Ammon's horn (tissue), 1 donor: ENCODE measurements around the gene H2BK1.

ENCODE experiments used
- DNase-seq: peaks from one replicate; pipeline ENCODE4 v3.0.0-alpha.2; 2016; ENCODE audit warnings: low spot score

H2BK1 gene

DNA sequence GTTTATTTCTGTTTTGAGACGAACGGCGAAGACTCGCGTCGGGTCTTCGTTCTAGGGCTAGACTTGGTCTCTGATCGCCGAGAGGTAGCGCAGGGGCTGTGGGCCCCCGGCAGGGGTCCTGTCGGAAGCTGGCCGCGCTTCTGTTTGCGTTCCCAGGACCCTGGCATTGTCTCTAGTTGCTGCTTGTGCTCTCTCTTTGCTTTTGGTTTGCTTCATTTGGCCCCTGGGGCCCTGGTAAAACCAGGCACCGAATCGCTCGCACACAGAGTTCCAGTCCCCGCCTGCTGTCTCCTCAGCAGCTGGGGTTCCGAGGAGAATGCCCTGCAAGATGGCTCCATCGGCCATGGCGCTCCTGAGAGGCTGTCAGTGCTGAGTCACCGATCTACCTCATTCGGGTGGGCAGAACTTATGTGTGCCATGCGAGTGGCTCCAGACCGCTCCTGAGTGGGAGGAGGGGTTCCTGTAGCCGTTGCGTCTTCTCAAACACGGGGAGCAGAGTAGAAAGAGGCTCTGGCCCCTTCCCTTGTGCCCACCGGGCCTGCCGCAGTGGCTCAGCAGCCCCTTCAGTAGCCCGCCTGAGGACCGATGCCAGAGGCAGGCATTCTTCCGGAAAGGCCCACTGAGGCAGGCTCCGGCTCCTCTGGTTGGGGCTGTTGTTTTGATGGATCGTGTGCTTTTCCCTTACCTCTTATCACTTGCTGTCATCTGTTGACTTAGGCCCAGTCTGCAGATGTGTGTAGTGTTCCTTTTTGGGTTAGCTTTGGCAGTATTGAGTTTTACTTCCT lies 22.8 kb upstream of the H2BK1 start:
- DNase-seq = peak; percentile 65

DNA sequence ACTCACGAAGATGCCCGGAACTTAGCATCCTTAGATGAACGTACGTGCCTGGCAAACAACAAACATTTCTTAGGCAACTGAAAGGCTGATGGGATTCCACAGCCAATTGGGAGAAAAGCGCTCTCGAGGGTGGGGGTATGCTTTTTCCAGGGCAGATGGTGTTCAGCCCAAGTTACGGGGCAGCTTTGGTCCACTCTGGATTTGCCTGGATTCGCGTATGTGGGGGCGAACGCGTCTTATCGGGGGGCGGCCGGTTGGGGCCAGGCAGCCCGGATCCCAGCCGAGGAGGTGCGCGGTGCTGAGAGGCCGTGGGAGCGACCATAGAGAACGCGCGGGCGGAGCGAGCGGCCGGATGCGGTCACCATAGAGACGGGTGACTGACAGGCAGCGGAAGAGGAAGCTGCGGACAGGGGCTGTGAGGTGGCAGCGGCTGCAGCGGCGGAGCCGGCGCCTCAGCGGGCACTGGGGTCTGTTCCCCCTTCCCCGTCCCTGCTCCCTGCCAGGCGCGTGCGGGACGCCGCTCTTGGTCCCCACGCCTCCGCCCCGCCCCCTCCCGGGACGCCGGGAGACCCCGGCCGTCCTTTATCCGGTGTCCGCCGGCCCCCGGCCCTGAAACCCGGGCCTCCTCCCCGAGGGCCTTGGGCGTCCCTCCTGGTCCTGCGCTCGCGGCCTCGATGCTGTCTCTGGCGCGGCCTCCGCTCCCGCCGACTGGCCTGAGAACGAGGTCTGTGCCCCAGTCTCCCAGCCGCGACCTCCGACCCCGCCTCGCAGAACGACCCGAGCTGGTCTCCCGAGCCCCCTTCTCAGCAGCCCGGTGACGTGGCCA lies 22.0 kb upstream of the H2BK1 start, which contains the start of gene CHPF2:
Gene CHPF2 (plus strand): TSS at position 393 of the 826 bp plus-strand sequence. CDS start 1,529 bp downstream, outside the sequence.
- peak; percentile 95 for DNase-seq

DNA sequence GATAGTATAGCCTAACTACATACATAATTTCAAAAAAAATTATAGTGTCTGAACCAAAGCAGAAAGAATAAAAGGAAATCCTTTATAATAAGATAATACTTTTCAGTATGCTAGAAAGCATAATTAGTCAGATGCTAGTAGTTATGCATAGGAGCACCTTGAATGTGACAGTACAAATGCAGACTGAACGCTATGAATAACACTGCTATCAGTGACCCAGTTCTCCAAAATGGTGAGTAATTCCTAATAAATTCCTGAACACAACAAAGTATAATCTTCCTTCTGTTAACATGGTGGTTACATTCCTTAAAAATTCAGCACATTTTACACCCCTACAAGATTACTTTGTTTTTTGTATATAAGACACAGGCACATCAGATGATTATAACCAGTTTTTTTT lies 20.8 kb upstream of the H2BK1 start:
- no peak for DNase-seq

DNA sequence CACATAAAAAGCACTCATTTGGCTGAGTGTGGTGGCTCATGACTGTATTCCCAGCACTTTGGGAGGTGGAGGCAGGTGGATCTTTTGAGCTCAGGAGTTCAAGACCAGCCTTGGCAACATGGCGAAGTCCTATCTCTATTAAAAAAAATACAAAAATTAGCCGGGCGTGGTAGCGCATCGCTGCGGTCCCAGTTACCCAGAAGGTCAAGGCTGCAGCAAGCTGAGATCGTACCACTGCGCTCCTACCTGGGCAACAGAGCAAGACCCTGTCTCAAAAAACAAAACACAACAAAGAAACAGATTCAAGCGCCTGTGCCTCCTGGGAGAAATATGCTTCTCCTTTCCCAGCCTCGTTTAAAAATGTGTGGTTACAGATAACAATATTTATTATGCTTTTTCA lies 19.0 kb upstream of the H2BK1 start:
- no peak for DNase-seq

DNA sequence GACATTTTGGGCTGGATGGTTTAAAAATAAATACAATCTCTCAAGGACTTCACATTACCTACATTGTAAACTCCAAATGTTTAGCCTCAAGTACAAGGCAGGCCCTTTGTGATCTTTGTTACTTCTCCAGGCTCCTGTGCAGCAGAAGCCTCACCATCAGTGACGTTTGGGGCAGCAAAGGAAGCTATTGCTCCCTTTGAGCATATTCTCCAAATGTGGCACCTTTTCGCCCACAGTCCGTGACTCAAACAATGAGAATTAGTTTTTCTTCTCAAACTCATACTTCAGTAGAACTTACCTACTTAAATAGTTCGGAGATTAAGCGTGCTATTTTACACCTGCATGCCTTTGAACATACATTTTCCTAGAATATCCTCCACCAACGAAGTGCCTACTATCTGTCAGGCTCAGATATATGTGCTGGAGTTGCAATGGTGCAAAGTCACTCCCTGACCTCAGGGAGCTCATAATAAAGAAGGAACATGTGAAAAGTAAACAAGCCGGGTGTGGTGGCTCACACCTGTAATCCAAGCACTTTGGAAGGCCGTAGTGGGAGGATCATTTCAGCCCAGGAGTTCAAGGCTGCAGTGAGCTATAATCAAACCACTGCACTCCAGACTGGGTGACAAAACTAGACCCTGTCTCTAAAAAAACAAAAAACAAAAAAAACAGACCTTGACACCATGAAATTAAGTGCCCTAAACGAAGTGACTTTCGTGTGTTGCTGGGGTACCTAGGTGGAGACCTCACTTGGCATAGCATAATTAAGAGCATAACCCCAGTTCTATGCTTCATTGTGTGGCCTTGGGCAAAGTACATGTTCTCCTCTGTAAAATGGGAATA lies 18.0 kb upstream of the H2BK1 start:
- DNase-seq = no peak

DNA sequence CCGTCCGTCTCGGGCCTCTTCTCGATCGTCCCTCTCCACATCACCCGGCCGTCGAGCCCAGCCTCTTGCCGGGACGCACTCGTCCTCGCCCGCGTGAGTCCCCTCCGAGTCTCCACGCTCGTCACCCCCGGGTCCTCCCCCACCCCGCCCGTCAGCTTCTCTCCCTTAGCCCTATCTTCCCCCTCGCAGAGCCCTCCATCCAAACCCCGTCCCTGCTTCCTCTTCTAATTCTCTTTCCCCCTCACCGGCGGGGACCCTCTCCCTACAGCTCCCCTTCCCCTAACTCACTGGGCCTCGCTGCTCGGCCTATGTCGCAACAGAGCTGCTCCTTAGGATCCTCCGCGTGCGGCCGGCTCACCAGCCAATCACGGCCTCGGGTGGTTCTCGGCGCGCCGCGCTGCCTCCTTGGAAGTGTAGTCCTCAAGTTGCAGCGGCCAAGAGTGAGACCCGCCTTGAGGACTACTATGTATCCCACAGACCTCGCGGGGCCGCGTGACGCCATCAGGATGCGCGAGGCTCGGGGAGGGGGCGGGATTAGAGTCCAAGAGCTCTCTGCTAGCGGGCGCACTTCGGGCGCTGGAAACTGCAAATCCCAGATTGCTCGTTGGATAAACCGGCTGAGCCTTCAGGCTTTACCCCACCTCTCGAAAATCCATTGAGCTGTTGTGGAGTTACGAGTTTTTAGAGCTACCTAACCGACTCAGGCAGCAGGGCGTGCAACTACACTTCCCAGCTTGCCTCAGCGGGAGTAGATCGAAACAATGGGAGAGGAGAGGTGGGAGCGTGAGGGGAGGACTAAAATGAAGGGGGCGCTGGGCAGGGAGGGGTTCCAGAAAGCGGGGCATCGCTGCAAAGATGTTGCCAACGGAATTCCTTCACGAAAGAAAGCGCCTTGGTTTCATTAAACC lies 16.8 kb upstream of the H2BK1 start, which contains the start of gene ABCF2:
Gene ABCF2 (minus strand): TSS at position 331 of the 908 bp plus-strand sequence. CDS start 747 bp downstream, outside the sequence.
- peak; percentile 99 for DNase-seq

DNA sequence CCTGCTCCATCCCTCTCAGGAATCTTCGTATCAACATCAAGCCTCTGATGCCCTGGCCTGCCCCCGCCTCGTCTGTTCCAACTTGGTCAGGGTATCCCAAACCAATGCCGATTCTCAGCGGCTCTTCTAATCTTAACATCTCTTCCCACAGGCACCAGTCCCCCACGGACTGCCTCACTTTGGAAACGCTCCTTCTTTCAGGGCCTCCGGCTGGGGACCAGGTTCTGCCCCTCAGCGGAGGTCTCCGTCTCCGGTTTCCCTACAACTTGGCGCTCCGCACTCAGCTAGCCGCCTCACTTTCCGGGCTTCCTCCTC lies 16.2 kb upstream of the H2BK1 start:
- DNase-seq = no peak

DNA sequence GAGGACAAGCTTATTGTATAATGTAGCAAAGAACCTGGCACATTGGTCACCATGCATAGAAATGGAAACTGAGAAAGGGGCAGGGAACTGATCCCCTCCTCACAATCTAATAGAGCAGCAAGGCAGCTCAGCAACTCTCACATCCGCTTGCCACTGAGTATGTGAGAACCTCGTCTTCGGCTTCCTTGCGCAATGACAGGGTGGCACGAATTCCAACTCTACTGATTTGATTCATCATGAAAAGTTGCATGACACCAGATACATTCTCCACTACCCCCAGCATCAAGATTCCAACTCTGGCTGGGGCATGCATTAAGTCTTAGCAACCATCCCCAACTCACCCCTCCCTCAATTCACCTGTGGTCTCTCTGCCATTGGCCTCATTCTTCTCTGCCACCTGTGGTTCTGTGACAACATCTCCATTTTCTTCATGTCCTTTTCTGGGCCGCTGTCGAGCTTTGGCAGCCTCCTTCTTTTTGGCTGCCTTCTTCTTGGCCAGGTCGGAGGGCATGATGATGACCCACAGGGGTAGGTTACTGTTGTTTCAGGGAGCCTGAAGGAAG lies 15.7 kb upstream of the H2BK1 start:
- no peak for DNase-seq

DNA sequence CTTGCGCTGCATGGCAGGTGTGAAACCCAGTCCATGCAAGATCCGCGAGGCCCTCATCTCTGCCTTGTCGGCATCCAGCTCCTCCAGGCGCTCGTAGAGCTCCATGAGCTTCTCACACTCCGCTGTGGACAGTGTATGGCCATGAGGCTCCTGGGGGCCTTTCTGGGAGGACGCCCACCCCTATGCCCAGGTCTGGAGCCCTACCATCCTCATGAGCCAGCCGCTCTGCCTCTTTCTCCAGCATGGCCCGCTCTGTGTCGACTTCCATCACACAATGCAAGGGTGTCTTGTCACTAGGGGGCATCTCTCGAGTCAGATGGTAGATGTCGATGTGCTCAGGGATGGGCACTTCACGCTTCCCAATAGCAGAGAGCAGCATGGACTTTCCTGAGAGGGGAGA lies 13.4 kb upstream of the H2BK1 start:
- no peak for DNase-seq

DNA sequence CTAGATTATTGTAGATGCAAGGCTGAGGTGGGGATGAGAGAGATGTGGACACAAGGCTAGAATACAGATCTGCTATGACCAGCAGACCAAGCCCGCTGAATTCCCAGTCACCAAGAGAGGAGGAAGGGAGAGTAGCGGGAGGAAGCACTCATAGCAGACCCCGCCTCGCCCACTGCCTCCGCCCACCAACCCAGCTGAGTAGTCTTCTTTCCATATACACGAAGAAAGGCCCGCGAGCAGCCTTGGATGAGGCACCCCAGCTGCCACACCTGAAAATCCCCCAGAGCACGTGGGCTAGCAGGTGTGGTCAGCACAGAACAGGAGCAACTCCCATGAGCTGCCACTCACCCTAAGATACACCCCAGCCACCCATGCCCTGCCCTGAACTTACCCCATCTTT lies 7.9 kb upstream of the H2BK1 start:
- DNase-seq = no peak

DNA sequence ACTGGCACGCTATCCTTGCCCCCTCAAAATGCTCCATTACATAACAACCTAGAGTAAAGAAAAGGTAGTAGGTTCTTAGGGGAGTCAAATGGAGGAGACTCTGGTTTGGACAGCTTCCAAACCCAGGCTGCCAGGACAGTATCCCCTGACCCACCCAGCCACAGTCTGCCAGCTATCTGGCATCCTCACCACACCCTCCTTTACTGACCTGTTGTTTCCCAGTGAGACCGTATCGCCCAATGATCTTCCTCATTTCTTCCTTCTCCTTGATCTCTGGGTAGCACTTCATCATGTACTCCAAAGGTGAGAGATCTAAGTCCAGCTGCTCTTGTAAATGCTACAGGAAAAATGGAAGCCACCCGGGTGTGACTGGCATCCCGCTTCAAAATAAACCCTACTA lies 5.1 kb upstream of the H2BK1 start:
- DNase-seq = no peak

DNA sequence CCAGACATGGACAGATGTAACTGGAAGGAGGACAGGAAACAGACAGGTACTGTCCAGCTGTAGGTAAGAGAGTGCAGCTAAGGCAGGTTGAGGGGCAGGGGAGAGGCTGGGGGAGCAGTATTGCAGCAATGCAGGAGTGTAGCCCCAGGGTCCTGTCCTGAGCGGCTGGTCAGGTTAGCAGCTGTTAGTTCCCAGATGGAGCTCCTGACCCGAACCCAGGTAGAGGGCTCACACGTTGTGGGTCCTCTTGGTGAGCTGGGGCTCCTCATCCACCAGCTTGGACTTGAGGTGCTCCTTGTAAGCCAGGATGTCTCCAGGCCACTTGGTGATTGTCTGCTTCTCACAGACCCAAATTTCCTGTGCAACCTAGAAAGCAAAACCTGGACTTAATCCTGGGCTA lies 3.5 kb upstream of the H2BK1 start:
- no peak for DNase-seq

DNA sequence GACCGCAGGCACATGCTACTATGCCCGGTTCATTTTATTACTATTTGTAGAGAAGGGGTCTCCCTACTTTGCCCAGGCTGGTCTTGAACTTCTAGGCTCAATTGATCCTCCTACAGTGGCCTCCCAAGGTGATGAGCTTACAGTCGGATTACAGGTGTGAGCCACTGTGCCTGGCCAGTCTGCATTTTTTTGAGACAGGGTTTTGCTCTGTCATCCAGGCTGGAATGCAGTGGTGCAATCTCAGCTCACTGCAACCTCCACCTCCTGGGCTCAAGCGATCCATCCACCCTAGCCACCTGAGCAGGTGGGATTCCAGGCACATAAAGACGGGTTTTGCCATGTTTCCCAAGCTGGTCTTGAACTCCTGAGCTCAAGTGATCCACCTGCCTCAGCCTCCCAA lies 2.3 kb upstream of the H2BK1 start:
- DNase-seq = no peak

DNA sequence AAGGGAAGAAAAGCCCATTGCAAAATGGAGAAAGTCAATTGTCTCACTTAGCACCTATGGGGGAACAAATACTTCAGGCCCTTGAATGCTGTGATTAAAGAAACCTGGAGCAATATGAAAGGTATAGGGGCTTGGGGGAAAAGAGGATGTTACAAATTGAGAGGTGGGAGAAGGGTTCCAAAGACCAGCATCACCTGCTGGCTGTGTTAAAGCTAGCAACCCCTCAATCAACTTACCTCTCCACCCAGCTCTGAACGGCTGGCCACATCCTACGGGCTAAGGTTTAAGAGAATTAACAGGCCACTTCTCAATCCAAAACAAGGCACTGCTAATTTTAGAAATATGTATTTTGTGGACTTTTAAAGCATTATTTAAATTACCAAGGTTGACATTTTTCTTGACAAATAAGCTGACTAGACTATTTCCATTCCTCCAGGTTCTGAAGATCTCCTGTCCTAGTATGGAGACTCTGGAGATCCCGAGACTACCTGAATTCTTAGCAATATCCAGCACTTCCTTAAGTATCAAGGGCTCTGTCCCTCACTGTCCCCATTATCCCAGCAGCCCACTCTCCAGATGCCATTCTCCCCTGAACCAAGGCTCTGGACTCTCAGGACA lies 976 bp upstream of the H2BK1 start:
- DNase-seq = no peak

DNA sequence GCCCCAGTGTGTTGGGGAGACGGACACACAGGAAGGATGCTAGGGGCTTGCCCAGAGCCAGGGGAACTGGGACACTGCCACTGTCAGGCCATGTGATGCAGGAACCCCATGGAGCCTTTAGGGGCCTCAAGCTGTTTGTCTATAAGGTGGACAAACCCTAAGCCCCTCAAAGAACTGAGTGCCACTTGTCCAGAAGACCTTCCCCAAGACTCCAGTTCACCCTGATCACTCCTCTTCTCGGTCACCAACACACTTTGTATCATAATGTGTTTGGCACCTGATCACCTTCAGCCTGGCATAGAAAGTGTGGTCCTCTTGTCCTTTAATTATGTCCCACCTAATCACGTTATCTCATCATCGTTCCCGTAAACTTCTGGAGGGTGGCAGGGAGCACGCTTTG lies 700 bp downstream of the H2BK1 start:
- no peak for DNase-seq

DNA sequence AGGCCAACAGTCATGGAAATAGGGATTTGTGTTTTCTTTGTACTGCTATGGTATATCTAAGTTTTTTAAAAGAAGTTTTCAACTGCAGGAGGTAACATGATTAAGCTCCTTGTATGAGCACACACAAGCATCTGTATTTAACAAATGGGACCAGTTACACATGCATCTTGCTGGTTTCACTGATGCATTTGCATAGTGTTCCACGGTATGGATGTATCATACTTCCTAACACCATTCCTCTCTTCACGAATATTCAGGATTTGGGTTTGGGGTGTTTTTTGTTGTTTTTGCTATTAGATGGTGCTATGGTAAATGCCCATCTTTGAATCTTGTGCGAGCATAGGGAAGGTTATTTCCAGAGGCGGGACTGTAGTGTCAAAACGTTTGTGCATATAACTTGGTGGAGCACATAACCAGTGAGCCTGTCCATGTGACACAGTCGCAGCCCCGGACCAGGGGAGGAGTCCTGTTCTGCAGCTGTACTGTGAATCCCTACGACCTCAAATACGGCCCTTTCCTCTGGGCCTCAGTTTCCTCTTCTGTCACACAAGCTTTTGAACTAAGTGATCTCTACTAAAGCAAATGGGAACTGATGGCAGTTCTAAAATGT lies 1.9 kb downstream of the H2BK1 start:
- DNase-seq = no peak

DNA sequence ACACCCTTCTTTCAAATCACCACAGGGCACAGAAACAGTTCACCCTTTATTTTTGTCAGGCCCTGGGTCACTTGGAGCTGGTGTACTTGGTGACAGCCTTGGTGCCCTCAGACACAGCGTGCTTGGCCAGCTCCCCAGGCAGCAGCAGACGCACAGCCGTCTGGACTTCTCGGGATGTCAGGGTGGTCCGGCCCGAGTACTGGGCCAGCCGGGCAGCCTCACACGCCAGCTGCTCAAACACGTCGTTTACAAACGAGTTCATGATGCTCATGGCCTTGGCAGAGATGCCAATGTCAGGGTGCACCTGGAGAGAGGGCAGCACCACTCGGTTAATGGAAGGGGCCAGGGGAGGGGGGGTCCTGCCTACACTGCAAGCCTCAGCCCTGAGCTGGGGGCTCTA lies 2.5 kb downstream of the H2BK1 start:
- DNase-seq = no peak

DNA sequence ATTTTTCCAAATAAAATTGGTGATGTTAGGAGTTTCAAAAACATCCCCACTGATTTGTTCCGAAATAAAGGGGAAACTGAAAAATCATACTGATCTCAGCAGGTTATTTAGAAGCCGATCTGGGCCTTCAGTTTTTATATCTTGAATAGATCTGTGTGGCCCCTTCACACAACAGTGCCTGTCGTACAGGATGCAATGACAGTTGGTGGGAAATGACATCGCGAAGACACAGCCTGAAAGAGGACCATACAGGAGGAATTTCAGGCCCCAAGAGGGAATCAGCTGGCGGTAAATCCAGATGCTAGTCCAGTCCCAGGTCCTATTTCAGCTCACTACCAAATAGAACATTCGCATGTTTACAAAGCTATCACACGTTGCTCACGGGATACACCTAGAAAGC lies 3.0 kb downstream of the H2BK1 start:
- DNase-seq = no peak

DNA sequence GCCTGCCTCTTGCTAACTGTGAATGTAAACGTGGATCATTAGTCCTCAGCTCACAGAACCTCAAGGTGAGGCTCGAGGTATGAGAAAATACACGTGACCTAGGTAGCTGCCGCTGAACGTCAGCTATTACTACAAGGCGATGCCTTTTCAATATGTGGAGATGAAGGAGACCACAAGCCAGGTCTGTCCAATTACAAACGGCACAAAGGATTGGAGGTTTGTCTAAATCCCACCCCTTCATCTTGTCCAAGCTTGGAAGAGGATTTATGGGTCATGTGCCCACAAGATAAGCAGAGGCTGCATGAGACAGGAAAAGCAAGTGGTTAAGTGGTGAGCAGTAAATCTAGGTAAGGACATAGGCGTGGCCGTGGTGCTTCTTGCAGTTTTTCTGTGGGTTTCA lies 3.4 kb downstream of the H2BK1 start:
- DNase-seq = no peak

DNA sequence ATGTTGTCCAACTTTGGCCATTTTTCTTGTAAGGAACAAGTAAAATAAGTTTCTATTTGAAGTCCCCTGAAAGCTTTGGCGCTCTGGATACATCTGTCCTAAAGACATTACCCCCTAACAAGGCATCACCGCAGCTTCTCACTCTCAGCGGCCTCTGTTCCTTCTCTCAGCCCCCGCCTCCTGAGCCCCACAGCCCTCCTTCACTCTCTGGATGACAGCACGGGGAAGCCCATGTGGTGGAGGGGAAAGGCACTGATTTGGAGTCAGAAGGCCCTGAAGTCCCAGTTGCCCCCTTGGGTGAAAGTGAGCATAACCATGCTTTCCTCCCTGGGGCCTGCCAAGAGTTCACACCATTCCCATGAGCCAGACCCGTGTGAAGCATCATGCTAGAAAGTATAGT lies 4.6 kb downstream of the H2BK1 start:
- no peak for DNase-seq
